ENCODE results near the gene TAGLN2.

Gene TAGLN2

DNA sequence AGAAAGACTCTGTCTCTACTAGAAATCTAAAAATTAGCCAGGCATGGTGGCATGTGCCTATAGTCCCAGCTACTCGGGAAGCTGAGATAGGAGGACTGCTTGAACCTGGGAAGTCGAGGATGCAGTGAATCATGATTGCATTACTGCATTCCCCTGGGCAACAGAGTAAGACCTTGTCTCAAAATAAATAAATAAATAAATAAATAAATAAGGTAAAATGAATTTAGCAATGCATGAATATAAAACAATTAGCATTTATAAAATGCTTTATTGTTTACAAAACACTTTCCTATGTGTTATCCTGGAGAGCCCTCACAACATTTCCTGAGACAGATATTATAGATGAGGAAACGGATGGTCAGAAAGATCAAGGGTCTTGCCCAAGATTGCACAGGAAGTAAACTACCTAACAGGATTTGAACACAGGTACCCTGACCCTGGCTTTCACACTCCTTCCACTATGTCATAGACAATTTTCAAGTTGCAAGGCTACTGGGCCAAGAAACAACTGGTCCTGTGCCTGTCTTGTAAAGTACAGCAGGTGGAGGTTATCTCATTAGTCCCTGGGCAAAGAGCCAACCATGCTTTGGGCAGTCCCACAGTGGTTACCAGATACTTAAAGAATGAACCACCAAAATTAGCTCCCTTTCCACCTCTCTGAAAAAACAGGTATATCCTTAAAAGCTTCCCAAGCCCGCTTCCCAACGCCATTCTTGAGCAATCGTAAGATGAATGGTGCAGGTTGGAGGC lies 47.4 kb downstream of the TAGLN2 start:
- no peak for DNase-seq (ENCODE audit: low read depth)
- TF ChIP-seq, protein P1, sequence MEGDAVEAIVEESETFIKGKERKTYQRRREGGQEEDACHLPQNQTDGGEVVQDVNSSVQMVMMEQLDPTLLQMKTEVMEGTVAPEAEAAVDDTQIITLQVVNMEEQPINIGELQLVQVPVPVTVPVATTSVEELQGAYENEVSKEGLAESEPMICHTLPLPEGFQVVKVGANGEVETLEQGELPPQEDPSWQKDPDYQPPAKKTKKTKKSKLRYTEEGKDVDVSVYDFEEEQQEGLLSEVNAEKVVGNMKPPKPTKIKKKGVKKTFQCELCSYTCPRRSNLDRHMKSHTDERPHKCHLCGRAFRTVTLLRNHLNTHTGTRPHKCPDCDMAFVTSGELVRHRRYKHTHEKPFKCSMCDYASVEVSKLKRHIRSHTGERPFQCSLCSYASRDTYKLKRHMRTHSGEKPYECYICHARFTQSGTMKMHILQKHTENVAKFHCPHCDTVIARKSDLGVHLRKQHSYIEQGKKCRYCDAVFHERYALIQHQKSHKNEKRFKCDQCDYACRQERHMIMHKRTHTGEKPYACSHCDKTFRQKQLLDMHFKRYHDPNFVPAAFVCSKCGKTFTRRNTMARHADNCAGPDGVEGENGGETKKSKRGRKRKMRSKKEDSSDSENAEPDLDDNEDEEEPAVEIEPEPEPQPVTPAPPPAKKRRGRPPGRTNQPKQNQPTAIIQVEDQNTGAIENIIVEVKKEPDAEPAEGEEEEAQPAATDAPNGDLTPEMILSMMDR (conservative IDR thresholded peaks at IDR 0.05; ENCODE audit: control insufficient read depth, insufficient read depth, low read depth, low read length): no peak
- no peak overlapping the region for H3K4me3 ChIP-seq (ENCODE audit: control insufficient read depth, low read depth, low read length)

DNA sequence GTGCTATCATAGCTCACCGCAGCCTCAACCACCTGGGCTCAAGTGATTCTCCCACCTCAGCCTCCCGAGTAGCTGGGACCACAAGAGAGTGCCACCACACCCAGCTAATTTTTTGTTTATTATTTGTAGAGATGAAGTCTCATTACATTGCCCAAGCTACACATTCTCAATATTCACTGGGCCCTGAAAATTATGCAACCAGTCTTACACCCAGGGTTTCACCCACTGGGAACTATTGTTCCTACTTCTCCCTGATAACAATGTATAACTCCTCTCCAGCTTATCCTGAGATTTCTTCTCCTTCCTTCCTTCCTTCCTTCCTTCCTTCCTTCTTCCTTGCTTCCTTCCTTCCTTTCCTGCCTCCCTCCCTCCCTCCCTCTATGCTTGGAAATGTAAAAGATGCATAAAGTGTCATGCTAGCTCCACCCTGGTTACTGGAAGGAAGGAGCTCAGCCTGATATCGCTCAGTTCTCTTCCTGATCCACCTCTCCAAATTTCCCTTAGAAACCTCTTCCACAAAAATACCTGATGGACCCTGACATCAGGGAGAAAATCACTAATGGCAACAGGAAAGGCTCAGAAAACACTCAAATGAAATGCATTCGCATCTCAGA lies 51.7 kb downstream of the TAGLN2 start:
- no peak for DNase-seq (ENCODE audit: low read depth)
- no peak overlapping the region for H3K4me3 ChIP-seq (ENCODE audit: control insufficient read depth, low read depth, low read length)
- TF ChIP-seq, protein P1 (conservative IDR thresholded peaks at IDR 0.05; ENCODE audit: control insufficient read depth, insufficient read depth, low read depth, low read length): no peak

DNA sequence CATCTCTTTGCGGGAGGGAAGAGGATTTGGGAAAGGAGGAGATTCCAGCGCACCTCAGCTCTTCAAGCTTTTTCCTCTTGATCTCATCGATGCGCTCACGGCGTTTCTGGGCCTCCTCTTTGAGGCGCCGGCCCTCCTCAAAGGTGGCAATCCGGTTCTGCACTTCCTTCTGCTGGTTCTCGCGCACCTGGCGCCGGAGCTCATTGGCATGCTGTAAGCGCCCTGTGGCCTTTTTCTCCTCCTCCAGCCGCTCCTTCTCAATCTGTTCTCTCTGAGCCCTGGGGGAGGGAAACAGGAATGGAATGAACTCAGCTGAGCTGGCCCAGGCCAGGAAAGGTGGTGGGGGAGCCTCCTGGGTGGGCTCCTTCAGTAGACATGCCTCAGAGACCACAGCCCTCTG lies 52.4 kb downstream of the TAGLN2 start:
- DNase-seq (ENCODE audit: low read depth): no peak
- H3K4me3 ChIP-seq (ENCODE audit: control insufficient read depth, low read depth, low read length): no peak overlapping the region
- TF ChIP-seq, protein P1 (conservative IDR thresholded peaks at IDR 0.05; ENCODE audit: control insufficient read depth, insufficient read depth, low read depth, low read length): no peak

DNA sequence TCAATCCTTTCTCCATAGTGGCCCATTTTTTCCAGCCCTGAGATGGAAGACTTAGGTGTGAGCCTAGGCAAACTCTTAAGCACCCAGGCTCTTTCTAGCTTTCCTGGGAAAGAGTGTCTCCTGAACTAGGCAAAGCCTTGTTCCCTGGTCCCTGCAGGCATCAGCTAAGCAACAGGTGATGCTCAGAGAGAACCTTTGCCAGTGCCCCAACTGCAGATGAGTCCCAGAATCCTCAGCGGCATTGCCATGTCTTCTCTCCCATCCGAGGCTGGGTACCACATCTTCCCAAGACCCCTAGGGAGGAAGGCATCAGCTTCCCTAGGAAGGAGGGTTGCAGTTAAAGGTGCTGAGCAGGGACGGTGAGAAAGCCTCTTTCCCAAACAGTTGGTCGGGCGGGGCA lies 54.6 kb downstream of the TAGLN2 start:
- DNase-seq (ENCODE audit: low read depth): no peak
- TF ChIP-seq, protein P1 (conservative IDR thresholded peaks at IDR 0.05; ENCODE audit: control insufficient read depth, insufficient read depth, low read depth, low read length): no peak
- H3K4me3 ChIP-seq (ENCODE audit: control insufficient read depth, low read depth, low read length): no peak overlapping the region

DNA sequence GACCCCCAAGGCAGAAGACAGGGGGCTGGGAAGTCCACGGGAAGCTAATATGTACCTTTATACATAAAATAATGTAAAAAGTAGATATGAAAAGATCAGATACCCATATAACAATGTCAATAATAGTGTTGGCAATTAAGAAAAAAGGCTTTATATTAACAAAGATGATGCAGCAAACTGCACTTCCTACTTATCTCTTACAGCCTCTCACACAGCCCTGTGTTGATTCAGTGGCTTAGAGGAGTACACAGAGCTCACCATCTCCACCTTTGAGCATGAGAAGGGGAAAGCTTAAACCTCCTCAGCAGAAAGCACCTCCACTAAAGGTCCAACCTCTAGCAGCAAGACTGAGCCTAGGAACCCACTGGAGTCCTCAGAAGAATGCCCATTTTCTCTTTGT lies 55.7 kb downstream of the TAGLN2 start:
- DNase-seq (ENCODE audit: low read depth): no peak
- TF ChIP-seq, protein P1 (conservative IDR thresholded peaks at IDR 0.05; ENCODE audit: control insufficient read depth, insufficient read depth, low read depth, low read length): no peak

DNA sequence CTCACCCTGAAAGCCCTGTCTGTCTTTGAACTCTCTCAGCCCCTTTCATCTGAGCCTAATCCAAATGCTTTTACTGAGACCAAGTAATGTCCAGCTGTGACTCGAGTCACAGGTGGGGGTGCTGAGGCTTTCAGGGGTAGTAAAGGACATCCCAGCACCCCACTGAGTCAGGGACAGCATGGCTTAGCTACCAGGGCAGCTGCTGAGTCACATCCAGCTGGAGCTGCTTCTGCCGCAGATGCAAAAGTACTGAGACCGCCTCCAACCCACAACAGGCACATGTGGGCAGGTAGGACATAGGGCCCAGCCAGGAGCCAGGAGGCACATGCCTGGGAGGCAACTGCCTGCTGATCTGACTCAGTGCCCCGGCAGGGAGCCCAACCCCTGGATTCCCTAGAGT lies 56.1 kb downstream of the TAGLN2 start:
- DNase-seq (ENCODE audit: low read depth): peak; percentile 86
- H3K4me3 ChIP-seq (ENCODE audit: control insufficient read depth, low read depth, low read length): no peak overlapping the region
- TF ChIP-seq, protein P1 (conservative IDR thresholded peaks at IDR 0.05; ENCODE audit: control insufficient read depth, insufficient read depth, low read depth, low read length): no peak

More for the DNA sequence above, 55.7 kb downstream of the TAGLN2 start:
- no peak overlapping the region for H3K4me3 ChIP-seq (ENCODE audit: control insufficient read depth, low read depth, low read length)

Data from fibroblast of mammary gland (primary cell).